SK-N-SH (cell line): ENCODE results near the gene RUFY3. TPM values are rescaled to one million over a fixed set of nuclear protein-coding genes. Genes with fewer than 3 reads are reported as not detected.

Experiments used
- CTCF ChIA-PET: fragments of 300-600, 350-600 bp; formaldehyde crosslinking; extraction: SDS; loops from one replicate; lab custom pipeline; 2021; lab: Yijun Ruan, JAX
- POLR2A ChIA-PET: fragments of 350-600 bp; sonication (Branson Sonifier 250); formaldehyde crosslinking; extraction: SDS; loops from one replicate; lab custom pipeline; 2020; ENCODE audit warnings: antibody characterized with exemption, inconsistent platforms; lab: Yijun Ruan, JAX
- DNase-seq: peaks from one replicate; pipeline ENCODE4 v3.0.0; 2012
- H2AFZ ChIP-seq: fragments of 200-600 bp; sonication (generic); 2 replicates; pipeline ENCODE4 v1.8.1; 2016; ENCODE audit warnings: antibody characterized with exemption, mild to moderate bottlenecking, low read depth
- H3F3A ChIP-seq: fragments of 200-600 bp; sonication (generic); replicated peaks from 2 replicates; pipeline ENCODE3; 2016; ENCODE audit warnings: antibody characterized with exemption, mild to moderate bottlenecking; ENCODE audit not compliant: insufficient read depth
- H3K27ac ChIP-seq, 2 experiments: fragments of 200-500 bp in 1 of 2; fragments of 200-600 bp in 1 of 2; sonication (Bioruptor generic) in 1 of 2; sonication (generic), shearing (Covaris generic) in 1 of 2; 2 replicates each; pipeline versions ENCODE4 v1.5.1 to v1.6.1; 2014 to 2016; ENCODE audit warnings: low read depth in 2 of 2, inconsistent platforms in 1 of 2, low read length in 1 of 2, mild to moderate bottlenecking in 1 of 2, mixed read lengths in 1 of 2
- H3K27me3 ChIP-seq: fragments of 200-600 bp; sonication (generic), shearing (Covaris generic); 2 replicates; pipeline ENCODE4 v1.6.1; 2016; ENCODE audit warnings: mixed run types; ENCODE audit not compliant: insufficient read depth
- H3K36me3 ChIP-seq, 2 experiments: fragments of 200-500 bp in 1 of 2; fragments of 200-600 bp in 1 of 2; sonication (Bioruptor generic) in 1 of 2; sonication (generic) in 1 of 2; replicated peaks in 1 of 2; 2 replicates each; pipeline versions ENCODE3 to v1.5.1; 2014 to 2016; ENCODE audit warnings: low read length in 1 of 2, mild to moderate bottlenecking in 1 of 2; ENCODE audit not compliant: insufficient read depth in 2 of 2, control insufficient read depth in 1 of 2
- H3K4me1 ChIP-seq, 2 experiments: fragments of 200-500 bp in 1 of 2; fragments of 200-600 bp in 1 of 2; sonication (Bioruptor generic) in 1 of 2; sonication (generic), shearing (Covaris generic) in 1 of 2; 2 replicates each; pipeline versions ENCODE4 v1.5.1 to v1.6.1; 2014 to 2016; ENCODE audit warnings: low read depth in 1 of 2, low read length in 1 of 2, mixed run types in 1 of 2; ENCODE audit not compliant: insufficient read depth in 2 of 2, control insufficient read depth in 1 of 2
- H3K4me2 ChIP-seq: fragments of 200-600 bp; sonication (generic), shearing (Covaris generic); 2 replicates; pipeline ENCODE4 v1.6.1; 2017; ENCODE audit warnings: mixed run types
- H3K4me3 ChIP-seq, 2 experiments: fragments of 200-500 bp in 1 of 2; fragments of 200-600 bp in 1 of 2; sonication (Bioruptor generic) in 1 of 2; sonication (generic), shearing (Covaris generic) in 1 of 2; 2 replicates each; pipeline versions ENCODE4 v1.5.1 to v1.8.1; 2014 to 2016; ENCODE audit warnings: low read depth in 2 of 2, inconsistent platforms in 1 of 2, low read length in 1 of 2, mild to moderate bottlenecking in 1 of 2, mixed read lengths in 1 of 2, moderate library complexity in 1 of 2
- H3K79me2 ChIP-seq: fragments of 200-600 bp; sonication (generic); 2 replicates; pipeline ENCODE4 v1.8.1; 2017; ENCODE audit warnings: mild to moderate bottlenecking; ENCODE audit not compliant: insufficient read depth
- H3K9ac ChIP-seq: fragments of 200-600 bp; sonication (generic); 2 replicates; pipeline ENCODE4 v1.6.1; 2017; ENCODE audit warnings: mixed run types
- H3K9me2 ChIP-seq: fragments of 200-600 bp; sonication (generic); 2 replicates; pipeline ENCODE4 v1.6.1; 2017; ENCODE audit warnings: mixed run types
- H3K9me3 ChIP-seq: fragments of 200-600 bp; sonication (generic); 2 replicates; pipeline ENCODE4 v1.6.1; 2017; ENCODE audit warnings: mixed run types, mild to moderate bottlenecking, moderate library complexity
- H4K20me1 ChIP-seq: fragments of 200-600 bp; sonication (generic); 2 replicates; pipeline ENCODE4 v1.6.1; 2017; ENCODE audit warnings: mild to moderate bottlenecking, mixed run types; ENCODE audit not compliant: insufficient read depth
- CHD2 ChIP-seq: fragments of 150-350 bp; IDR thresholded peaks from 2 replicates; pipeline ENCODE4 v1.6.1; 2018; ENCODE audit warnings: low read length; ENCODE audit not compliant: partially characterized antibody
- FOSL2 ChIP-seq: IDR thresholded peaks from 2 replicates; pipeline ENCODE4 v1.4.0; 2012; ENCODE audit warnings: low read depth, mild to moderate bottlenecking, moderate library complexity, borderline replicate concordance
- FOXJ3 ChIP-seq: sonication (generic); formaldehyde crosslinking; IDR thresholded peaks from 2 replicates; pipeline ENCODE4 v1.5.1; 2020; ENCODE audit warnings: mild to moderate bottlenecking, missing genetic modification reagents
- FOXM1 ChIP-seq: IDR thresholded peaks from 2 replicates; pipeline ENCODE4 v1.4.0; 2012; ENCODE audit warnings: low read depth, mild to moderate bottlenecking
- IRF3 ChIP-seq: fragments of 150-350 bp; IDR thresholded peaks from 2 replicates; pipeline ENCODE4 v1.6.1; 2016; ENCODE audit warnings: mild to moderate bottlenecking, low read depth, low read length
- JUND ChIP-seq: IDR thresholded peaks from 2 replicates; pipeline ENCODE4 v1.4.0; 2012
- MAX ChIP-seq: IDR thresholded peaks from 2 replicates; pipeline ENCODE4 v1.4.0; 2012; ENCODE audit warnings: low read depth
- MXI1 ChIP-seq: IDR thresholded peaks from 2 replicates; pipeline ENCODE4 v1.6.1; 2012; ENCODE audit warnings: mild to moderate bottlenecking, low read depth, low read length, improper control_type of control experiment
- NRF1 ChIP-seq: IDR thresholded peaks from 2 replicates; pipeline ENCODE4 v1.6.1; 2012; ENCODE audit warnings: low read depth, mild to moderate bottlenecking, low read length
- PBX3 ChIP-seq: IDR thresholded peaks from 2 replicates; pipeline ENCODE4; 2012
- POLR2AphosphoS5 ChIP-seq: IDR thresholded peaks from 2 replicates; pipeline ENCODE4 v1.6.1; 2012; ENCODE audit warnings: low read depth, low read length
- RAD21 ChIP-seq: IDR thresholded peaks from 2 replicates; pipeline ENCODE4 v1.6.1; 2012; ENCODE audit warnings: mild to moderate bottlenecking, low read length
- REST ChIP-seq: IDR thresholded peaks from 2 replicates; pipeline ENCODE4 v1.6.1; 2012; ENCODE audit warnings: mild to moderate bottlenecking, low read depth, low read length, moderate library complexity
- RXRA ChIP-seq: IDR thresholded peaks from 2 replicates; pipeline ENCODE4 v1.4.0; 2012; ENCODE audit warnings: low read depth, mild to moderate bottlenecking, borderline replicate concordance
- TAF1 ChIP-seq: IDR thresholded peaks from 2 replicates; pipeline ENCODE4 v1.6.1; 2012; ENCODE audit warnings: low read depth, mild to moderate bottlenecking, low read length, moderate library complexity, borderline replicate concordance
- TEAD4 ChIP-seq: IDR thresholded peaks from 2 replicates; pipeline ENCODE4 v1.4.0; 2012; ENCODE audit warnings: mild to moderate bottlenecking, borderline replicate concordance; ENCODE audit not compliant: insufficient read depth
- USF1 ChIP-seq: IDR thresholded peaks from 2 replicates; pipeline ENCODE4 v1.4.0; 2012; ENCODE audit warnings: low read depth, borderline replicate concordance
- YY1 ChIP-seq: IDR thresholded peaks from 2 replicates; pipeline ENCODE4 v1.4.0; 2012; ENCODE audit warnings: low read depth, mild to moderate bottlenecking
- ZBTB33 ChIP-seq: IDR thresholded peaks from 2 replicates; pipeline ENCODE4 v1.4.0; 2012; ENCODE audit warnings: low read depth, borderline replicate concordance
- WGBS: methylation state at CpG from one replicate; pipeline ENCODE4 v1.1.6; 2017; ENCODE audit warnings: low lambda C conversion rate; 5-methylcytosine and 5-hydroxymethylcytosine counted together
- polyA plus RNA-seq, 3 experiments: library from polyadenylated mRNA; depleted of rRNA; stranded (reverse); fragments of >200 nt; gene quantifications; 2 replicates each; pipeline ENCODE4 v1.2.3, GENCODE V29; 2012

The RUFY3 gene
- polyA plus RNA-seq, 1 of the 3 experiments (the other 2 are of a cell fraction), result 22.8 TPM

GRCh38 chr4:70844180-70844579, 122.4 kb downstream of the RUFY3 start (continued):
- no peak for TF ChIP-seq REST

- Histone ChIP-seq H3K9ac (no peak overlapping the region), H2AFZ (no peak overlapping the region), H4K20me1 (no peaks in the 10 kb centered on the region), H3K36me3 (no peaks in the 10 kb centered on the region), H3K4me3 (no peak overlapping the region), H3K27ac (no peak overlapping the region), H3K79me2 (no peaks in the 10 kb centered on the region), H3K4me1 (no peaks in the 10 kb centered on the region), H3K27me3 (no peaks in the 10 kb centered on the region), H3K9me2 (no peaks in the 10 kb centered on the region), H3K9me3 (no peaks in the 10 kb centered on the region), H3F3A (no peaks in the 10 kb centered on the region), H3K4me2 (no peak overlapping the region)
- TF ChIP-seq PBX3 (no peak), POLR2AphosphoS5 (no peak), TEAD4 (no peak), RAD21 (no peak), CHD2 (no peak), FOXM1 (no peak), FOSL2 (no peak), FOXJ3 (CRISPR knock-in tag) (no peak), REST (no peak), TAF1 (no peak), RXRA (no peak), IRF3 (no peak), NRF1 (no peak), MXI1 (no peak), USF1 (no peak), YY1 (no peak), MAX (no peak), JUND (no peak), ZBTB33 (no peak)
- 87% methylated on average over 5 of the region's 5 CpGs for WGBS
- DNase-seq, result no peak
- ChIA-PET CTCF (no interaction called here), POLR2A (no interaction called here)
These were observed 127.5 kb downstream of the RUFY3 start for GRCh38 chr4:70849291-70849690.
